Endodermal cell (in vitro differentiated cells): ENCODE measurements around the gene RAB17. TPM values are rescaled to one million over a fixed set of nuclear protein-coding genes. Genes with fewer than 3 reads are reported as not detected.

Source experiments
- DNase-seq: peaks from one replicate; pipeline ENCODE4 v3.0.0-alpha.2; 2017
- H3K27ac ChIP-seq: 2 replicates; pipeline ENCODE4 v1.5.1; 2013; ENCODE audit warnings: mild to moderate bottlenecking, low read depth, low read length, moderate library complexity
- H3K27me3 ChIP-seq: 2 replicates; pipeline ENCODE4 v1.6.1; 2013; ENCODE audit warnings: mild to moderate bottlenecking, low read length, moderate library complexity; ENCODE audit not compliant: insufficient read depth, control insufficient read depth, poor library complexity, severe bottlenecking
- H3K36me3 ChIP-seq: 2 replicates; pipeline ENCODE4 v1.7.0; 2013; ENCODE audit warnings: mild to moderate bottlenecking, low read length, moderate library complexity; ENCODE audit not compliant: control insufficient read depth, insufficient read depth
- H3K4me1 ChIP-seq: one replicate; pipeline ENCODE4 v1.7.0; 2013; ENCODE audit warnings: low read length; ENCODE audit not compliant: control insufficient read depth, insufficient read depth
- H3K4me3 ChIP-seq: 2 replicates; pipeline ENCODE4 v1.5.1; 2013; ENCODE audit warnings: mild to moderate bottlenecking, low read length, moderate library complexity
- H3K9ac ChIP-seq: 2 replicates; pipeline ENCODE4 v1.6.1; 2013; ENCODE audit warnings: mild to moderate bottlenecking, low read length, moderate library complexity; ENCODE audit not compliant: poor library complexity, severe bottlenecking; ENCODE audit errors: extremely low read depth
- H3K9me3 ChIP-seq: 2 replicates; pipeline ENCODE4 v1.6.1; 2013; ENCODE audit warnings: mild to moderate bottlenecking, low read length, moderate library complexity; ENCODE audit not compliant: control insufficient read depth
- H3K27ac Mint-ChIP-seq: 2 replicates; pipeline ENCODE4 v1.8.0; 2020; ENCODE audit warnings: mixed read lengths
- H3K27me3 Mint-ChIP-seq: 2 replicates; pipeline ENCODE4 v1.8.0; 2021; ENCODE audit warnings: mild to moderate bottlenecking, mixed read lengths; ENCODE audit not compliant: insufficient read depth
- H3K36me3 Mint-ChIP-seq: 2 replicates; pipeline ENCODE4 v1.8.0; 2020; ENCODE audit warnings: low read depth, mixed read lengths
- H3K4me1 Mint-ChIP-seq: 2 replicates; pipeline ENCODE4 v1.8.0; 2020; ENCODE audit warnings: mixed read lengths
- H3K4me3 Mint-ChIP-seq: 2 replicates; pipeline ENCODE4 v1.8.0; 2020; ENCODE audit warnings: mild to moderate bottlenecking, moderate library complexity, mixed read lengths
- H3K9me3 Mint-ChIP-seq: 2 replicates; pipeline ENCODE4 v1.8.0; 2020; ENCODE audit warnings: mild to moderate bottlenecking, mixed read lengths
- CTCF ChIP-seq: fragments of 200-600 bp; sonication (generic); conservative IDR thresholded peaks from 2 replicates; pipeline ENCODE4 v1.5.0; 2021; ENCODE audit warnings: antibody characterized with exemption, mild to moderate bottlenecking
- WGBS, 2 experiments: methylation state at CpG; one replicate each; pipeline versions ENCODE4 v1.1.5 to v1.1.7; 2013; ENCODE audit warnings: missing lambda C conversion rate in 2 of 2, mixed read lengths in 1 of 2; ENCODE audit not compliant: insufficient coverage in 1 of 2, insufficient read length in 1 of 2; 5-methylcytosine and 5-hydroxymethylcytosine counted together
- total RNA-seq, 2 donors: library from RNA; stranded (reverse); fragmentation: NEBNext Ultra II Directional in 1 of 2; extraction: Animal tissue kit (Norgen Biotek cat#: 25700) in 1 of 2; gene quantifications; 2 replicates in 1 of 2; 3 replicates in 1 of 2; pipeline ENCODE4 v1.2.1, GENCODE V29; 2021

Gene RAB17
- total RNA-seq, 2 donors from 2014 or later = 235 to 369 TPM

DNA sequence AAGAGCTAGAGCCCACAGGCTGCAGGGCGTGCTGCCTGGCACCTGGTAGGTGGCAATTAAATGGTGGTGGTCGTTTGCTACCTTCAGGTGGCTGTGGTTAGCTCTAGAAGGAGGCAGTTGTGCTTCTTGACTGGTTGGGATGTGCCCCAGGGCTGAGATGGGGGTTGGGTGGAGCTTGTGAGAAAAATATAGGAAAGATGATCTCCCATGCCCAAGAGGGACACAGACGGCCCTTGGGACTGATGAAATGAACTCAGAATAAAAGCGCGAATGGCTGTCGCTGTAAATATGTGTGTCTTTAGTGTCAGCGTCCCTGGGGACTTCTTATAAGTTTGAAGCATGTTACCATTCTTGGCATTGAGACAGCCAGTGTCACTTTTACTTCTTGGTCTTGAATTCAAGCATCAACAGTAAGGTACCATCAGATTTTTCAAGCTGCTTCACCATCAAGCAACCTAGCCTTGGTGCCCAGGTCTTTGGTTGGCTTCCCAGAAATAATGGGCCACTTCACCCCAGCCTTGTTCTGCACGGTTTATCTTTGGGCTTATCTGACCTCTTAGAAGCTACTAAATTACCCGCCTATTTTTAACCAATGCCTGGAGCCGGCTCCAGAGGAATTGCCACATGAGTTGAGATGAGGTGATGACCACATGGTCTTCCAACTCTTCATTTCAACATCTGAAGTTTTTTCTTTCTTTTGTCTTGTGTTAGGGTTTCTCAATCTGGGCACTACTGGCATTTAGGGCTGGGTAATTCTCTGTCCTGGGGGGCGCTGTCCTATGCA is 48.7 kb upstream of the RAB17 start:
- no peaks in the 10 kb centered on the region for H3K4me1 ChIP-seq
- H3K9me3 ChIP-seq = peaks cover 37% of the 10 kb centered on the region
- H3K4me3 ChIP-seq = no peak overlapping the region
- WGBS, 2 experiments = 93 to 98% methylated on average over 9 to 11 of the region's 11 CpGs
- peaks cover 3% of the 10 kb centered on the region for H3K4me1 Mint-ChIP-seq
- H3K4me3 Mint-ChIP-seq = no peak overlapping the region
- no peak overlapping the region for H3K9ac ChIP-seq
- no peak overlapping the region for H3K27ac ChIP-seq
- H3K27me3 Mint-ChIP-seq = no peaks in the 10 kb centered on the region
- H3K36me3 ChIP-seq = peaks cover 95% of the 10 kb centered on the region
- H3K9me3 Mint-ChIP-seq = peaks cover 38% of the 10 kb centered on the region
- H3K36me3 Mint-ChIP-seq = peaks cover 75% of the 10 kb centered on the region
- no peak overlapping the region for H3K27ac Mint-ChIP-seq
- no peaks in the 10 kb centered on the region for H3K27me3 ChIP-seq
- no peak for DNase-seq
- no peak for TF ChIP-seq CTCF

- Histone ChIP-seq H3K36me3 (peaks cover 95% of the 10 kb centered on the region), H3K4me1 (no peaks in the 10 kb centered on the region), H3K9me3 (peaks cover 48% of the 10 kb centered on the region), H3K27me3 (no peaks in the 10 kb centered on the region), H3K4me3 (no peak overlapping the region), H3K27ac (no peak overlapping the region), H3K9ac (no peak overlapping the region)
- Mint-ChIP-seq H3K36me3 (peaks cover 82% of the 10 kb centered on the region), H3K4me1 (peaks cover 3% of the 10 kb centered on the region), H3K9me3 (peaks cover 44% of the 10 kb centered on the region), H3K27me3 (no peaks in the 10 kb centered on the region), H3K4me3 (no peak overlapping the region), H3K27ac (no peak overlapping the region)
- DNase-seq = no peak
- no peak for TF ChIP-seq CTCF
- WGBS, 2 experiments = 96 to 99% methylated on average over 7 to 8 of the region's 8 CpGs
Observed at GRCh38 chr2:237638176-237638575, 47.6 kb upstream of the RAB17 start.

DNA sequence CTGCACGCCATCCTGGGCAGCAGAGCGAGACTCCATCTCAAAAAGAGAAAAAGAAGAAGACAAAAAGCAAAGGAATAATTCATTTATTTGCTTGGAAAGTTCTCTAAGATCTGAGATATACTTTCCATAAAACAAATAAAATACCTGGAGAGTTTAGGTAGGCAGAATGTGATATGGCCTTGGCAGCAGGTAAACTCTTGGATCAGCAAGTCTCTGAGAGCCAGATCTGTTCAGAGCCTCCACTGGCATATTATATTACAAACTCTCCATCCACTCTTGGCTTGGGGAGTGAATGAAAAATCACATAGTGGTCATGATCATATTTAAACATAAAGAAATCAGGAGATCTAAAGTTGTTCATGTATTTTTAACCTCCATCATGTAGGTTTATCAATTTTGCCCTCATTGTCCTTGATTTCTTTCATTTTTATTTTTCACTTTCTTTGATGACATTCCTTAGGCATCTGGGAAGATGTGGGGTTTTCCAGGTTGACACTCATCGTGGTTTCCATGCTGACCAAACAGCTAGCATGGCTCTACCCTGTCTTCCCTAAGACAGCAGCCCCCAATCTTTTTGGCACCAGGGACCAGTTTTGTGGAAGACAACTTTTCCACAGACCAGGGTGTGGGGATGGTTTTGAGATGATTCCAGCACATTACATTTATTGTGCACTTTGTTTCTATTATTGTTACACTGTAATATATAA is 47.0 kb upstream of the RAB17 start:
- H3K9me3 ChIP-seq = peaks cover 51% of the 10 kb centered on the region
- DNase-seq = no peak
- H3K9ac ChIP-seq = no peak overlapping the region
- no peaks in the 10 kb centered on the region for H3K27me3 Mint-ChIP-seq
- peaks cover 3% of the 10 kb centered on the region for H3K4me1 Mint-ChIP-seq
- H3K4me3 Mint-ChIP-seq = no peak overlapping the region
- peaks cover 83% of the 10 kb centered on the region for H3K36me3 Mint-ChIP-seq
- H3K27me3 ChIP-seq = no peaks in the 10 kb centered on the region
- no peaks in the 10 kb centered on the region for H3K4me1 ChIP-seq
- 99% methylated on average over 3 of the region's 3 CpGs; no CpG with 5 or more reads in 1 of the 2 experiments for WGBS, 2 experiments
- no peak for TF ChIP-seq CTCF
- H3K4me3 ChIP-seq = no peak overlapping the region
- peaks cover 97% of the 10 kb centered on the region for H3K36me3 ChIP-seq
- H3K27ac Mint-ChIP-seq = no peak overlapping the region
- H3K27ac ChIP-seq = no peak overlapping the region
- H3K9me3 Mint-ChIP-seq = peaks cover 44% of the 10 kb centered on the region
